ENCODE results near the gene DHX57.
A peak's percentile ranks its signal among the peaks of the same experiment; 100 is the strongest.
"Not testable (repeated sequence)": the region's sequence is repeated elsewhere in the genome, so short reads cannot be mapped to it uniquely, and the experiment has no call there.

Gene DHX57

GRCh38 chr2:38866773-38867443 lies 8.8 kb downstream of the DHX57 start:
- no peak for DNase-seq

GRCh38 chr2:38863061-38863695 lies 12.6 kb downstream of the DHX57 start:
- DNase-seq, result no peak

DNA sequence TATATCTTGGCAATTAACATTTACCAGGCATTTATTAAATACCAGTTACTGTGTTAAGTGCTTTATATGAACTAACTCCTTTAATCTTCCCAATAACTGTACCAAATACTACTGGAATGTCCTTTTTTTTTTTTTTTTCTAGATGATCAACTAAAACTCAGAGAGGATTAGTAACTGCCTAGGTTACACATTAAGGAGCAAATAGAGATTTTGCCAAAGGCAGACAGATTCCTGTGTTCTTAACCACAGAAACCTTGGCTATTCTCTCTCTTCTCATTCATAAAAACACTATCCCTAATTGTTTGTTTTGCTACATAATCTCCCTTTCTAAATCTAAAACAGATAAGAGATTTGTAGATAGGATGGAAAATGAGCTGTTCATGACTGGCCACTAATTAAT lies 13.3 kb downstream of the DHX57 start:
- DNase-seq, result no peak

DNA sequence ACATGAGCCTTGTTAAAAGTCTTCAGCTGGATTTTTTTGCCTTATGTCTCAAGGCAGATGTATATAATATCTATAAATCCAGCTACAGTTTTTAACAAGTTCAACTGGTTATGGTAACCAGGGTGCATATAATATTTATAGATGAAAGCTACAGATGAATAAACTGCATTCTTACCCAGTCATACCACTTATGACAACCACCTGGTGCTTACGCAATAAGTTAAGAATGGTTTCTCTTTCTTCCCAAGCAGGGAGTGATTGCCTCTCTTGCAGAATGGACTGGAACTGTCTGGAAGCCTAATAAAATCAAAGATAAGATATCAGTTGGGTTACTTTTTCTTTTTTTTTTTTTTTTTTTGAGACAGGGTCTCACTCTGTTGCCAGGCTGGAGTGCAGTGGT lies 19.6 kb downstream of the DHX57 start:
- DNase-seq, result no peak

- no peak for DNase-seq
These were observed 25.7 kb downstream of the DHX57 start for GRCh38 chr2:38850045-38850444.

DNA sequence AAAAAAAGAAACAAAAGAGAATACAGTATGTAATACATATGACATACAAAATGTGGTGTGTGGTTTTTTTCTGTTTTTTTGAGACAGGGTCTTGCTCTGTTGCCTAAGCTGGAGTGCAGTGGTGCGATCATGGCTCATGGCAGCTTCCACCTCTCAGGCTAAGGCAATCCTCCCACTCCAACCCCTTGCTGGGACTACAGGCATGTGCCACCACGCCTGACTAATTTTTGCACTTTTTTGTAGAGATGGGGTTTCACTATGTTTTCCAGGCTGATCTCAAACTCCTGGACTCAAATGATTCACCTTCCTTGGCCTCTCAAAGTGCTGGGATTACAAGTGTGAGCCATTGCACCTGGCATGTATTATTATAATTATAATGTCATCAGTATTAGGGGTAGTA lies 38.9 kb downstream of the DHX57 start:
- DNase-seq, result no peak

DNA sequence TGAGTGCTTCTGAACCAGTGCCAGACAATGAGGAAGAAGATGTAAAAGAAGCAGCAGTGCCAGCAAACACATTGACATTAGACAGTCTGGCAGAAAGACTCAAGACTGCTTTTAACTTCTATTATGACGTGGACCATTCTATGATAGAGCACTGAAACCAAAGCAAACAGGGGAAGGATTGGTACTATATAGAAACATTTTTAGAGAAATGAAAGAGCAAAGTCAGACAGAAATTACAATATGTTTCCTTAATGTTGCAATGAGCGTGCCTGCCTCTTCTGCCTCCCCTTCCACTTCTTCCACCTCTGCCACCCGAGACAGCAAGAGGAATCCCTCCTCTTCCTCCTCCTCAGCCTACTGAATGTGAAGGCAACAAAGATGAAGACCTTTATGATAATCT lies 39.7 kb downstream of the DHX57 start:
- peak; percentile 16 for DNase-seq

DNA sequence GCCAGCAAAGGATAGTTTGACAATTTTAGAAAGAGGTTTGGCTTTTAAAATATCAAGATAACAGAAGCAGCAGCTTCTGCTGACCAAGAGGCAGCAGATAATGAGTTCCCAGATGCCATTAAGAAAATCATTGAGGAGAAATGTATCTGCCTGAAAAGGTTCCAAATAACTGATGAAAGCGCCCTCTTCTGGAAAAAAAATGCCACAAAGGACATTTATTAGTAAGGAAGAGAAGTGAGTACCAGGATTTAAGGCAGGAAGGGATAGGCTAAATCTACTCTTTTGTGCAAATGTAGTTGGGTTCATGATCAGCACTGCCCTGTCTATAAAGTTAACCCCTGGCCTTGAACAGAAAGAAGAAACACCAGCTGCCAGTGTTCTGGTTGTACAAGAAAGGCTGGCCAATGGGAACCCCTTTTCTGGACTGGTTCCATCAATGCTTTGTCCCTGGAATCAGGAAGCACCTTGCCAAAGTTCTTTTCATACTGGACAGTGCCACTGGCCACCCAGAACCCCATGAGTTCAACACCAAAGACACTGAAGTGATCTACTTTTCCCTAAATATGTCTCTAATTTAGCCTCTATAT lies 40.6 kb downstream of the DHX57 start:
- peak; percentile 47 for DNase-seq

DNA sequence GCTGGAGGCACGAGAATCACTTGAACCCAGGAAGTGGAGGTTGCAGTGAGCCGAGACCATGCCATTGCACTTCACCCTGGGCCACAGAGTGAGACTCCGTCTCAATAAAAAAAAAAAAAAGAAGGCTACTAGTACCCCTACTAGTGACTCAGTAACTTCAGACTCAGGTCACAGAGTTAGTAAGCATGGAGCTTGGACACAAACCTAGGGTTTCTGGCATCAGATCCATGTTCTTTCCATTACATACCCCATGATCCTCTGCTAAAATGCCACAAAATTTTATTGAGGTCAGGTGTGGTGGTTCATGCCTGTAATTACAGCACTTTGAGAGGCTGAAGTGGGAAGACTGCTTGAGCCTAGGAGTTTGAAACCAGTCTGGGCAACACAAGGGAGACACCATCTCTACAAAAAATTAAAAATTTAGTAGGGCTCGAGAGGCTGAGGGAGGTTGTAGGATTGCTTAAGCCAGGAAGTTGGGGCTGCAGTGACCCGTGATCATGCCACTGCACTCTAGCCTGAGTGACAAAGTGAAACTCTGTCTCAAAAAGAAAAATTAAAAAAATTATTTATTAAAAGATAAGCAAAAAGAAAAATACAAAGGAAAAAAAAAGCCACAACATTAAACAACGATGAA lies 45.1 kb downstream of the DHX57 start:
- DNase-seq, result no peak

DNA sequence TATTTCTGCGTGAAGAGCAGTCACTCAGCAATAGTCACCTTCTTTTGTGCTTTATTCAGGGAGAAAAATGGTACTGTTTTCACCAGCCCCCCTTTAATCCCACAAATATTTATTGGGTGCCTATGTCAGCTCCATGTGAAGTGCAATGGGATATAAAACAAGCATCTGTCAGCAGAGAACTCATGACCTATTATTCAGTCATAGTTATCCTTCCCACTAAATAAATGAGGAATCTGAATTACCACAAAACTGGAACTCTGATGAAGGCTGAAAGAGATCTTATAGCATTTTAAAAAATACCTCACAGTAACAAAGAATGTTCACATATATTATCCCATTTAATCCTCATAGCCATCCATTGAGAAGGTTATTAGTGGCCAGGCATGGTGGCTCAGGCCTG lies 45.8 kb downstream of the DHX57 start:
- DNase-seq, result no peak

- DNase-seq, result no peak
These were observed 47.3 kb downstream of the DHX57 start for GRCh38 chr2:38828460-38828859.

GRCh38 chr2:38827539-38828145 lies 48.1 kb downstream of the DHX57 start:
- not testable (repeated sequence) for DNase-seq

- no peak for DNase-seq
These were observed 49.8 kb downstream of the DHX57 start for GRCh38 chr2:38825956-38826355.

DNA sequence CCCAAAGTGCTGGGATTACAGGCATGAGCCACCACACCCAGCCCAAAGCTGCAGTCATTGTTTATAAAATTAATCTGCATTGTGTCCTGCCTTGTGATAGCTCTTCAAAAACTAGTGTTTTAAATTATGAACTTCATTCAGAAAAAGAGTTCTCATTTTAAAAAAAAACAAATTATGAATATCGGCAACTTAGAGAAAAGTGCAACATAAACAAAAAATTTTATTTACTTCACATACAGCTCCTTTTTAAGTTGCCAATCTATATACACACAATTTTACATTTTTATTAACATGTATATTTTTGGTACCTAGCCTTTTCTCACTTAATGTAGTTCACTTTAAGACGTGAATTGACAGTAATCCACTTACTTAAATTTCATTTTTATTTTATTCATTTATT lies 50.8 kb downstream of the DHX57 start:
- no peak for DNase-seq

GRCh38 chr2:38823386-38823785 lies 52.3 kb downstream of the DHX57 start:
- DNase-seq, result no peak

- DNase-seq, result no peak
These were observed 57.2 kb downstream of the DHX57 start for GRCh38 chr2:38818565-38818964.

- no peak for DNase-seq
These were observed 59.8 kb downstream of the DHX57 start for GRCh38 chr2:38815936-38816335.

- no peak for DNase-seq
These were observed 65.2 kb downstream of the DHX57 start for GRCh38 chr2:38810488-38810887.

- no peak for DNase-seq
These were observed 67.1 kb downstream of the DHX57 start for GRCh38 chr2:38808677-38809076.

- no peak for DNase-seq
These were observed 69.0 kb downstream of the DHX57 start for GRCh38 chr2:38806733-38807059.

DNA sequence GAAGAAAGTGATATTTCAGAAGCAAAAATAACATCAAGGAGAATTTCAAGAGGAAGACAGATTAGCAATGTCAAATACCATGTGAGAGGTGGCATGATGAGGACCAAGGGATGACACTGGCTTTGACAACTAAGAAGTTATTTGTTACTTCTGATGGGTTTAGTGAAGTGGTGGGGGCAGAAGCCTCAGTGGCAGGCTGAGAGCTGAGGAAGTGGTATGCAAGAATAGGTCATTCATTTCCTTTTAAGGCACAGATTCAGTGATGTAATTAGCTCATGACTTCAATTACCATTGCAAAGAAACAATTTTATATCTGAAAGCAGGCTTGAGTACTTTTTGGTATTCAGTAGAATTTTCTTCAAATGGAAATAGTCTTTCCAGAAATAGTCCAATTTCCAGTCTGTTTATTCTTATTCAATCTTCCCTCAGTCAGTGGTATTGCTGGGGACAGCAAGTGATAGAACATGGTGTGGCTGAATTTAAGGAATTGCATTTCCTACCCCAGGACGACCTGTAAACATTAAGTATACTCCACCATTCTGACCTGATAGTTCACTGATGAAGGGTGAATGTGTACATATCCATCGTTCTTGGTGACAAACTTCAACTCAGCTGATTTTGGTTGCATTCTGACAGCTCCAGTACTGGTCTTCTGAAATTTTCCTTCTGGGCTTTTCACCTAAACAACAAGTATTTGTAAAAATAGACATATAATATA lies 69.6 kb downstream of the DHX57 start:
- DNase-seq, result no peak

GRCh38 chr2:38797953-38798352 lies 77.8 kb downstream of the DHX57 start:
- no peak for DNase-seq

GRCh38 chr2:38797250-38797676 lies 78.5 kb downstream of the DHX57 start:
- DNase-seq, result no peak

All from CD4-positive, alpha-beta T cell treated with Interleukin-17A for 1 hour (primary cell).